HEK293 (cell line): ENCODE data around the gene RNF43.

Experiments used
- CTCF ChIP-seq: fragments of 450-650 bp; formaldehyde crosslinking; IDR thresholded peaks from 2 replicates; pipeline ENCODE4 v1.5.1; 2016; ENCODE audit warnings: missing biosample characterization, missing genetic modification characterization
- OVOL3 ChIP-seq: fragments of 450-650 bp; formaldehyde crosslinking; IDR thresholded peaks from 2 replicates; pipeline ENCODE4 v1.5.1; 2016; ENCODE audit warnings: missing biosample characterization, missing genetic modification characterization
- ZBTB21 ChIP-seq: fragments of 450-650 bp; formaldehyde crosslinking; IDR thresholded peaks from 2 replicates; pipeline ENCODE4 v1.5.1; 2017; ENCODE audit warnings: missing biosample characterization, missing genetic modification characterization
- ZNF175 ChIP-seq: fragments of 450-650 bp; formaldehyde crosslinking; IDR thresholded peaks from 2 replicates; pipeline ENCODE4 v1.5.1; 2016; ENCODE audit warnings: missing biosample characterization, missing genetic modification characterization

GRCh38 chr17:58398574-58399266, 18.6 kb downstream of the RNF43 start:
- TF ChIP-seq CTCF (tag by site-specific recombination) (no peak), OVOL3 (tag by site-specific recombination) (no peak), ZNF175 (tag by site-specific recombination) (no peak), ZBTB21 (tag by site-specific recombination) (no peak)
